Fibroblast of villous mesenchyme (primary cell): ENCODE measurements around the gene SPINT4. TPM values are rescaled to one million over a fixed set of nuclear protein-coding genes. Genes with fewer than 3 reads are reported as not detected.
"Not testable (repeated sequence)": the region's sequence is repeated elsewhere in the genome, so short reads cannot be mapped to it uniquely, and the experiment has no call there.

Experiments
- DNase-seq: peaks from one replicate; pipeline ENCODE4 v3.0.0-alpha.2; 2010; ENCODE audit warnings: low read depth
- H3K4me3 ChIP-seq: 2 replicates; pipeline ENCODE4 v1.5.1; 2011; ENCODE audit warnings: low read depth, mild to moderate bottlenecking, low read length
- total RNA-seq: library from RNA; depleted of rRNA; stranded (reverse); fragments of >200 nt; gene quantifications from 2 replicates; pipeline ENCODE4 v1.2.3, GENCODE V29; 2012
- TF ChIP-seq, protein P1 (sequence below): IDR thresholded peaks from 2 replicates; pipeline ENCODE4 v1.5.1; 2012; ENCODE audit warnings: low read depth, mild to moderate bottlenecking, low read length; ENCODE audit not compliant: insufficient read depth

Gene SPINT4
- total RNA-seq, result not detected in 2 replicates

GRCh38 chr20:45722047-45722446 is at the start of gene SPINT4:
SPINT4 (plus strand) TSS chr20:45722347; CDS start chr20:45722368, 21 bp downstream.
- TF ChIP-seq, protein P1, sequence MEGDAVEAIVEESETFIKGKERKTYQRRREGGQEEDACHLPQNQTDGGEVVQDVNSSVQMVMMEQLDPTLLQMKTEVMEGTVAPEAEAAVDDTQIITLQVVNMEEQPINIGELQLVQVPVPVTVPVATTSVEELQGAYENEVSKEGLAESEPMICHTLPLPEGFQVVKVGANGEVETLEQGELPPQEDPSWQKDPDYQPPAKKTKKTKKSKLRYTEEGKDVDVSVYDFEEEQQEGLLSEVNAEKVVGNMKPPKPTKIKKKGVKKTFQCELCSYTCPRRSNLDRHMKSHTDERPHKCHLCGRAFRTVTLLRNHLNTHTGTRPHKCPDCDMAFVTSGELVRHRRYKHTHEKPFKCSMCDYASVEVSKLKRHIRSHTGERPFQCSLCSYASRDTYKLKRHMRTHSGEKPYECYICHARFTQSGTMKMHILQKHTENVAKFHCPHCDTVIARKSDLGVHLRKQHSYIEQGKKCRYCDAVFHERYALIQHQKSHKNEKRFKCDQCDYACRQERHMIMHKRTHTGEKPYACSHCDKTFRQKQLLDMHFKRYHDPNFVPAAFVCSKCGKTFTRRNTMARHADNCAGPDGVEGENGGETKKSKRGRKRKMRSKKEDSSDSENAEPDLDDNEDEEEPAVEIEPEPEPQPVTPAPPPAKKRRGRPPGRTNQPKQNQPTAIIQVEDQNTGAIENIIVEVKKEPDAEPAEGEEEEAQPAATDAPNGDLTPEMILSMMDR, result no peak
- H3K4me3 ChIP-seq, result no peak within 1 kb of the TSS
- DNase-seq, result no peak

DNA sequence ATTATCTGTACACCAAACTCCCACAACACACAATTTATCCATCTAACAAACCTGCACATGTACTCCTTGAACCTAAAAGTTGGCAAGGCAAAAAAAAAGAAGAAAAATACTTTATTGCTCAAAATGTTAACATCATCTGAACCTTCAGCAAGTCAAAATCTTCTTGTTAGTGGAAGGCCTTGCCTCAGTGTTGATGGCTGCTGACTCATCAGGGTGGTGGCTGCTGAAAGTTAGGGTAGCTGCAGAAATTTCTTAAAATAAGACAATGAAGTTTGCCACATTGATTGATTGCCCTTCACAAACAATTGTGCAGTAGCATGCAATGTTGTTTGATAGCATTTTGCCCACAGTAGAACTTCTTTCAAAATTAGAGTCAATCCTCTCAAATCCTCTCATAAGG is 49.4 kb upstream of the SPINT4 start:
- DNase-seq, result no peak
- TF ChIP-seq, protein P1, result no peak
- no peak overlapping the region for H3K4me3 ChIP-seq

- no peak for DNase-seq
- TF ChIP-seq, protein P1, result no peak
- H3K4me3 ChIP-seq, result no peak overlapping the region
Observed at GRCh38 chr20:45679650-45680049, 42.5 kb upstream of the SPINT4 start.

DNA sequence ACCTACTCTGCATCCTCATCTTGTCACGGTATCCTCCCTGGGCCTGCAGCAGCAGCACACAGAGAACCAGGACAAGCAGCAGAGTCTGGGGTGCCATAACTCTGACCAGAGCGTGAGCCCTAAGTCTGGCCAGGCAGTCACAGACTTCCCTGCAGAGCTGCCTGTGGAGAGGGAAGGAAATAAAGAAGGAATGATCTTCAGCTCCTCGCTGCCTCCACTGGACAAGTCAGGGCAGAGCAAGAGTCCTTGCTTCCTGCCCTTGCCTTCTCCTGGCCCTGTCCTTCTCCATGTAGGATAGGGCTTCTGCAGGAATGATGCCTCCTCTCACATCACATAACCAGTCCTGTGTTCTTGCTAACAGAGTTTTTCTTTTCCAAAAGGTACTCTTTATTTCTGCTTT is 36.3 kb upstream of the SPINT4 start:
- no peak overlapping the region for H3K4me3 ChIP-seq
- DNase-seq, result peak; percentile 3
- TF ChIP-seq, protein P1, result peak; percentile 34

DNA sequence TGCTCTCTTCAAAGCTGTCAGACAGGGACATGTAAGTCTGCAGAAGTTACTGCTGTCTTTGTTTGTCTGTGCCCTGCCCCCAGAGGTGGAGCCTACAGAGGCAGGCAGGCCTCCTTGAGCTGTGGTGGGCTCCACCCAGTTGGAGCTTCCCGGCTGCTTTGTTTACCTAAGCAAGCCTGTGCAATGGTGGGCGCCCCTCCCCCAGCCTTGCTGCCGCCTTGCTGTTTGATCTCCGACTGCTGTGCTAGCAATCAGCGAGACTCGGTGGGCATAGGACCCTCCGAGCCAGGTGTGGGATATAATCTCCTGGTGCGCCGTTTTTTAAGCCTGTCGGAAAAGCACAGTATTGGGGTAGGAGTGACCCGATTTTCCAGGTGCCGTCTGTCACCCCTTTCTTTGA is 28.8 kb upstream of the SPINT4 start:
- DNase-seq, H3K4me3 ChIP-seq: not testable (repeated sequence)

- DNase-seq, result no peak
- TF ChIP-seq, protein P1, result no peak
- H3K4me3 ChIP-seq, result no peak overlapping the region
Observed at GRCh38 chr20:45695496-45695895, 26.7 kb upstream of the SPINT4 start.

- no peak overlapping the region for H3K4me3 ChIP-seq
- DNase-seq, result no peak
- TF ChIP-seq, protein P1, result no peak
Observed at GRCh38 chr20:45701104-45701503, 21.0 kb upstream of the SPINT4 start.
